SK-N-SH (cell line): ENCODE results near the gene AKR1D1.

Experiments used
- CTCF ChIP-seq: fragments of 200-600 bp; sonication (generic); IDR thresholded peaks from 2 replicates; pipeline ENCODE4 v1.6.1; 2017; ENCODE audit warnings: antibody characterized with exemption, mild to moderate bottlenecking, moderate library complexity
- EP300 ChIP-seq, 2 experiments: IDR thresholded peaks; 2 replicates each; pipeline versions ENCODE4 v1.4.0 to v1.6.1; 2012; ENCODE audit warnings: borderline replicate concordance in 1 of 2, low read depth in 1 of 2, low read length in 1 of 2
- JUND ChIP-seq: IDR thresholded peaks from 2 replicates; pipeline ENCODE4 v1.4.0; 2012
- MAX ChIP-seq: IDR thresholded peaks from 2 replicates; pipeline ENCODE4 v1.4.0; 2012; ENCODE audit warnings: low read depth
- POLR2AphosphoS5 ChIP-seq: IDR thresholded peaks from 2 replicates; pipeline ENCODE4 v1.6.1; 2012; ENCODE audit warnings: low read depth, low read length
- SMC3 ChIP-seq: IDR thresholded peaks from 2 replicates; pipeline ENCODE4 v1.6.1; 2012; ENCODE audit warnings: low read depth, low read length, improper control_type of control experiment
- TAF1 ChIP-seq: IDR thresholded peaks from 2 replicates; pipeline ENCODE4 v1.6.1; 2012; ENCODE audit warnings: low read depth, mild to moderate bottlenecking, low read length, moderate library complexity, borderline replicate concordance
- USF1 ChIP-seq: IDR thresholded peaks from 2 replicates; pipeline ENCODE4 v1.4.0; 2012; ENCODE audit warnings: low read depth, borderline replicate concordance
- USF2 ChIP-seq: fragments of 150-350 bp; IDR thresholded peaks from 2 replicates; pipeline ENCODE4 v1.6.1; 2017; ENCODE audit warnings: antibody characterized with exemption, low read length, low read depth, borderline replicate concordance
- YY1 ChIP-seq: IDR thresholded peaks from 2 replicates; pipeline ENCODE4 v1.4.0; 2012; ENCODE audit warnings: low read depth, mild to moderate bottlenecking

- TF ChIP-seq MAX (no peak), SMC3 (no peak; the same call in 1 of the 2 replicates), JUND (no peak), TAF1 (no peak), USF2 (no peak), YY1 (no peak), CTCF (no peak), EP300 (IDR thresholded peaks at IDR 0.05; ENCODE audit: borderline replicate concordance in 1 of 2, low read depth in 1 of 2, low read length in 1 of 2) (peak in 1 of 2 experiments; percentile 89; a peak in 2 of 4 replicates), POLR2AphosphoS5 (no peak), USF1 (no peak)
Observed at GRCh38 chr7:138142583-138143201, 66.4 kb downstream of the AKR1D1 start.
